Cardiac muscle cell (in vitro differentiated cells and primary cell): ENCODE results near the gene PPP1R12C. TPM values are rescaled to one million over a fixed set of nuclear protein-coding genes. Genes with fewer than 3 reads are reported as not detected.
"Not testable (repeated sequence)": the region's sequence is repeated elsewhere in the genome, so short reads cannot be mapped to it uniquely, and the experiment has no call there.

ENCODE experiments used
- DNase-seq, 2 donors: peaks; one replicate each; pipeline versions ENCODE4 v3.0.0 to v3.0.0-alpha.2; 2010 to 2017; ENCODE audit warnings: low read depth in 1 of 2, low spot score in 1 of 2
- H3K27ac ChIP-seq: fragments of 200-600 bp; sonication (generic); 2 replicates; pipeline ENCODE4 v1.5.1; 2016
- H3K27me3 ChIP-seq: fragments of 200-600 bp; sonication (generic); 2 replicates; pipeline ENCODE4 v1.6.0; 2016; ENCODE audit warnings: control low read depth
- H3K36me3 ChIP-seq: fragments of 200-600 bp; sonication (generic); 2 replicates; pipeline ENCODE4 v1.5.1; 2016; ENCODE audit warnings: control low read depth
- H3K4me1 ChIP-seq: fragments of 200-600 bp; sonication (generic); 2 replicates; pipeline ENCODE4 v1.8.1; 2017; ENCODE audit warnings: low read depth, mild to moderate bottlenecking, mixed run types
- H3K4me3 ChIP-seq: fragments of 200-600 bp; sonication (generic); 2 replicates; pipeline ENCODE4 v1.5.1; 2016; ENCODE audit warnings: mild to moderate bottlenecking
- H3K9me3 ChIP-seq: fragments of 200-600 bp; sonication (generic); 2 replicates; pipeline ENCODE4 v1.5.1; 2017; ENCODE audit warnings: low read depth, mild to moderate bottlenecking, control low read depth
- polyA plus RNA-seq: library from polyadenylated mRNA; unstranded; fragments of >200 nt; fragmentation: Nextera tagmentation; extraction: Ambion mirVana; gene quantifications from 2 replicates; pipeline ENCODE4 v1.2.1, GENCODE V29; 2016
- total RNA-seq: library from RNA; depleted of rRNA; stranded (reverse); fragments of >200 nt; gene quantifications from 2 replicates; pipeline ENCODE4 v1.2.3, GENCODE V29; 2016
- TF ChIP-seq, protein P1 (sequence below): IDR thresholded peaks from 2 replicates; pipeline ENCODE4 v1.5.1; 2012; ENCODE audit warnings: low read depth, mild to moderate bottlenecking, low read length

The PPP1R12C gene
- total and polyA plus RNA-seq, 2 experiments from 2014 or later, result 38.0 to 107 TPM

DNA sequence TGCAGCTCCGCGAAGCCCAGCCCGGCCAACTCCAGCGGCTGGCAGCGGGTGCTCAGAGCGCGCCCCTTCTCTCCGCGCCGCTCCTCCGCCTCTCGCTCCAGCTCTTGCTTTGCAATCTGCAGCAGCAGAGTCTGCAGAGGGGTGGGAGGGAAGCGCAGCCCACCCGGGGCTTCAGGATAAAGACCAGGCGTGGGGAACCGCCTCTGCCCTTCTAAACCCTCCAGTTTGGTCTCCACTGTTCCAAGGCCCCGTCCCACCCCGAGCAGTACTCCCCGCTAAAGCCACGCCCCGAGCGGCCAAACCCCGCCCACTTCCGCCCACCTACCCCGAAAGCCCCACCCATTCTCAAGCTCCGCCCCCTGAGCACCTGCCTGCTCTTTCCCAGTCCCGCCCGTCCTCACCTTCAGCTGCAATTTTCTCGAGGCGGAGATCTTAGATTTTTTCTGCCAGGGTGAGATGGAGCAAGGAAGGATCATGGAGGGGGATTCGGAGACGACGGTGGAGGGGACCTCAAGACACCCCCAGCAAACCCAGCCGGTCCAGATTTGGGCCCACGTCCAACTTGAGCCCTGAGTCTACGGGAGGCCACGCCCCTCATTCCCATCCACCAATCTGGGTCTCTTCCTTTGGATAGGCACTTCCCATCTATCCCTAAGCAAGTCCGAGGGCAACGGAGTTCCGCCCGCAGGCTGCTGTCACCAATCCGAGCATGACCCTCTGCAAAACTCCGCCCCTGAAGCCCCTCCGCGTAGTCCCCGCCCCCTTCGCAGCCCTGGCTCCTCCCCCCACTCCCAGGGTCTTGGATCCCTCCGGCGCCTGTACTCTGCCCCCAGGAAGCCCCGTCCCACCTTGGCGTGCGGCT, 39.0 kb upstream of the PPP1R12C start:
- TF ChIP-seq, protein P1, sequence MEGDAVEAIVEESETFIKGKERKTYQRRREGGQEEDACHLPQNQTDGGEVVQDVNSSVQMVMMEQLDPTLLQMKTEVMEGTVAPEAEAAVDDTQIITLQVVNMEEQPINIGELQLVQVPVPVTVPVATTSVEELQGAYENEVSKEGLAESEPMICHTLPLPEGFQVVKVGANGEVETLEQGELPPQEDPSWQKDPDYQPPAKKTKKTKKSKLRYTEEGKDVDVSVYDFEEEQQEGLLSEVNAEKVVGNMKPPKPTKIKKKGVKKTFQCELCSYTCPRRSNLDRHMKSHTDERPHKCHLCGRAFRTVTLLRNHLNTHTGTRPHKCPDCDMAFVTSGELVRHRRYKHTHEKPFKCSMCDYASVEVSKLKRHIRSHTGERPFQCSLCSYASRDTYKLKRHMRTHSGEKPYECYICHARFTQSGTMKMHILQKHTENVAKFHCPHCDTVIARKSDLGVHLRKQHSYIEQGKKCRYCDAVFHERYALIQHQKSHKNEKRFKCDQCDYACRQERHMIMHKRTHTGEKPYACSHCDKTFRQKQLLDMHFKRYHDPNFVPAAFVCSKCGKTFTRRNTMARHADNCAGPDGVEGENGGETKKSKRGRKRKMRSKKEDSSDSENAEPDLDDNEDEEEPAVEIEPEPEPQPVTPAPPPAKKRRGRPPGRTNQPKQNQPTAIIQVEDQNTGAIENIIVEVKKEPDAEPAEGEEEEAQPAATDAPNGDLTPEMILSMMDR, result no peak
- H3K4me1 ChIP-seq, result peaks cover 15% of the 10 kb centered on the region
- peaks cover 8% of the 10 kb centered on the region for H3K27me3 ChIP-seq
- H3K36me3 ChIP-seq, result no peaks in the 10 kb centered on the region
- no peaks in the 10 kb centered on the region for H3K9me3 ChIP-seq
- H3K4me3 ChIP-seq, result peak overlapping the region; percentile 34
- peak; percentile 43 to 87 for DNase-seq
- H3K27ac ChIP-seq, result no peak overlapping the region

- H3K4me3 ChIP-seq, result peak overlapping the region; percentile 34
These were observed 38.3 kb upstream of the PPP1R12C start for GRCh38 chr19:55155784-55156183.

GRCh38 chr19:55153652-55154264, 36.3 kb upstream of the PPP1R12C start:
- no peak overlapping the region for H3K4me3 ChIP-seq
- no peak for DNase-seq
- H3K4me1 ChIP-seq, result peaks cover 11% of the 10 kb centered on the region
- no peak overlapping the region for H3K27ac ChIP-seq
- TF ChIP-seq, protein P1, result no peak
- no peaks in the 10 kb centered on the region for H3K27me3 ChIP-seq
- H3K9me3 ChIP-seq, result no peaks in the 10 kb centered on the region
- H3K36me3 ChIP-seq, result no peaks in the 10 kb centered on the region

More at GRCh38 chr19:55155784-55156183, 38.3 kb upstream of the PPP1R12C start:
- H3K36me3 ChIP-seq, H3K27me3 ChIP-seq, H3K9me3 ChIP-seq, H3K27ac ChIP-seq, DNase-seq: not testable (repeated sequence)
- peaks cover 15% of the 10 kb centered on the region for H3K4me1 ChIP-seq

GRCh38 chr19:55152017-55152416, 34.6 kb upstream of the PPP1R12C start:
- no peak overlapping the region for H3K27ac ChIP-seq
- no peak for DNase-seq
- H3K9me3 ChIP-seq, result no peaks in the 10 kb centered on the region
- TF ChIP-seq, protein P1, result no peak
- no peaks in the 10 kb centered on the region for H3K27me3 ChIP-seq
- H3K36me3 ChIP-seq, result no peaks in the 10 kb centered on the region
- peaks cover 5% of the 10 kb centered on the region for H3K4me1 ChIP-seq
- no peak overlapping the region for H3K4me3 ChIP-seq

GRCh38 chr19:55149078-55150003, 31.9 kb upstream of the PPP1R12C start, which contains the start of gene TNNT1:
Gene TNNT1 (minus strand): TSS chr19:55149206. CDS start chr19:55147157, 2,049 bp downstream.
- Histone ChIP-seq H3K27me3 (peaks cover 9% of the 10 kb centered on the region), H3K27ac (no peak within 1 kb of the TSS), H3K4me3 (no peak within 1 kb of the TSS), H3K9me3 (no peaks in the 10 kb centered on the region), H3K4me1 (peaks cover 5% of the 10 kb centered on the region), H3K36me3 (no peaks in the 10 kb centered on the region)
- TF ChIP-seq, protein P1, result no peak
- peak in 1 of 2 donors; percentile 51 for DNase-seq
